GM15510 (cell line): ENCODE results near the gene BACE1.

ENCODE experiments used
- POLR2A ChIP-seq: IDR thresholded peaks from 3 replicates; pipeline ENCODE4 v1.6.1; 2011; ENCODE audit warnings: borderline replicate concordance; ENCODE audit not compliant: insufficient read length; ENCODE audit errors: extremely low read depth

The BACE1 gene

DNA sequence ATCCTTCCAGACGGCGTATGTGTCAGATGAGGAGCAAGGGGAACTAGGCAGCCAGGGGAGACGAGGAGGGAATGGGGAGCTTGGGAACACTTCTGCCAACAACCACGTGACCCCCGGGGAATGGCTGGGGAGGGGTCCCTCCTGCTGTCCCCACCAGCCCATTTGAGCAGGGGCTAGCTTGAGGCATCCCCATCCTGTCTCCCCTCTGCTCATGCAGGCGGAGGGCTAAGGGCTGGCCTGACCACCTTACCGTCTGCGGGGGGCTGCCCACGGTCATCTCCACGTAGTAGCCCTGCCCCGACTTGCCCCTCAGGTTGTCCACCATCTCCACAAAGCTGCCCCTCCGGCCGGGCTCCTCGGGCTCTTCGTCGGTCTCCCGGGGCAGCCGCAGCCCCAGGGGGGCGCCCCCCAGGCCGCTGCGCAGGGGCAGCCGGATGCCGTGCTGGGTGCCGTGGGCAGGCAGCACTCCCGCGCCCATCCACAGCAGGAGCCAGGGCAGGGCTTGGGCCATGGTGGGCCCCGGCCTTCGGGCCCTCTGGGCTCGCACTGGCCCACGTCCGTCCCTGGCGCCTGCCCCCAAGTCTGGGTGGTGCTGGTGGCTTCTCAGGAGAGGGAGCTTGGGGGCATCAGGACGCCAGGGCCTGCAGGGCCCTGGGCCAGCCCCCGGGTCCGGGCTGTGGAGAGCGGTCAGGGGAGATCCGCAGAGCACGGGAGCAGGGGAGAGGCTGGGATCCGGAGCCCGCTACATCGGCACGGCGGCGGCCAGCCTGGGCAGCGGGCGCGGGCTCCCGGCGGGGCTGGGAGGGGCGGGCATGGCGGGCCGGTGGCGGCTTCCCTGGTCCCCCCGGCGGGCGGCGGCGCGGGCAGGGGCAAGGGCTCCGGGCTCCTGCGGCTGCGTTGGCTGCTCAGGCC lies 515 bp downstream of the BACE1 start:
- no peak for TF ChIP-seq POLR2A

DNA sequence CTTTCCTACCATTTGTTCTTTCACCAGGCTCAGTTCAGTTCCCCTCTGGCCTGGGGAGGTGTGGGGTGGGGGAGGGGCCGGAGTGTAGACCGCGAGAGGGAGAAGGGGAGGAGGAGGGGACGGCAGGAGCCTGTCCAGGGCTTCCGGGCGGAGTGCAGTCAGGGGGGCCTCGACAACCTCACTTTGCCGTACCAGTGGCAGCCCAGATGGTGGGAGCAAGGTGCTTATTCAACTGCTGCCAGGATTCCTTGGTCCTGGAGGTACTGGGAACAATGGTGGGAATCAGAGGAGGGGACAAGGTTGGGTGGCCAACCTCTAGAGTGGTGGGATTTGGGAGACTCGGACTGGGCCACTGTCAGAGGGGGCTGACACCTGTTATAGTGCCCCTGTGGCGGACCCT lies 1.2 kb downstream of the BACE1 start:
- TF ChIP-seq POLR2A, result no peak

DNA sequence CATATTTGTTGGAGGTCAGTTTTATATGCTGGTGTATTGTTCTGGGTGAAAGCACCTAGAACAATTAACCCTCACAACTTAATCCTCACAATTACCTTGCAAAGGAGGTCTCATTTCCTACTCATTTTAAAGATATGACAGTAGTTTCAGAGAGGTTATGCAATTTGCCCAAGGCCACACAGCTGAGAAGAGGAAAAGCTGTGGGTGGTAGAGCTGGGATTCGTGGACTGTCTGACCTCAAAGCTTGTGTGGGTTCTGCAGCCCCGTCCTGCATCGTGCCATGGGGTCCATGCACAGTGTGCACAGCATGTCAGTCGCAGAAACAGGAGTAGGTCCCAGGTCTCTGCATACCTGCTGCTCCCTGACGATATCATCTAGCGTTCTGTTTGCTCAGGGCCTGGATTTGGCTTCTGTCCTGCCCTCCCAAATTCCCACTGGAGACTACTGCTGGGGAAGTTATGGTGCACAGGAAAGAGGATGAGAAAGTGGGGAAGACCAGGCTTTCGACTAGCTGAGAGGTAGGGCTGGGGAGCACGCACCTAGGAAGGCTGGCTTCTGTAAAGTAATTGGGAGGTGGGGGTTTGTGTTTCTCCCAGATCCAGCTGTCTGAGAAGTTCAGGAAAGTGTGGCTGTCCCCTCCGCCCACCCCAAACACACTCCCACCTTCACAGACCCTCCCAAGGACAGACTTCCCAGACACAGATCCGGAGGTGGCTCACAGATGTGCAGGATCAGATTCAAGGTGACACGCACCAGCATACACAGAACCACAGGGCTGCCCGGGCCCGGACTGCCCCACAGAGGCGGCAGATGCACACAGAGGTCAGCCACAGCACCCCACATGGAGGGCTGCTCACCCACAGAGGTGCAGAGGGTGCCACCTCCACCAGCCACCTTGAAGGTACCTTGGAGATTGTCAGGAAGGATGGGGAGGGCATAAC lies 2.0 kb downstream of the BACE1 start:
- no peak for TF ChIP-seq POLR2A

DNA sequence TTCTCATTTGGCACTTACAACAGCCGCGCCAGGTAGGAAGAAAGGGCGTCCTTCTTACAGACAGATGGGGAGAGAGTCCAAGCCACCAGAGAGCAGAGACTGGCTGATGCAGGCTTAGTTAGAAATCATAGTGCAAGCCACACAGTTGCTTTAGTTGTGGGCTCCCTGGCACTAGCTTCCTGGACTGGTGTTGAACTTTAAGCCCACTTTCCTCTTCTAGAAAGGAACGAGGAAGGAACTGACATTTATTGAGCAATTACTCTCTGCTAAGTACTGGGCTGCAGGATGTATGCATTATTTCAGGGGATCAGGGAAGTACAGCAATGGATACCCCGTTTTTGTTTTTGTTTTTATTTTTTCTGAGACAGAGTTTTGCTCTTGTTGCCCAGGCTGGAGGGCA lies 3.0 kb downstream of the BACE1 start:
- no peak for TF ChIP-seq POLR2A

DNA sequence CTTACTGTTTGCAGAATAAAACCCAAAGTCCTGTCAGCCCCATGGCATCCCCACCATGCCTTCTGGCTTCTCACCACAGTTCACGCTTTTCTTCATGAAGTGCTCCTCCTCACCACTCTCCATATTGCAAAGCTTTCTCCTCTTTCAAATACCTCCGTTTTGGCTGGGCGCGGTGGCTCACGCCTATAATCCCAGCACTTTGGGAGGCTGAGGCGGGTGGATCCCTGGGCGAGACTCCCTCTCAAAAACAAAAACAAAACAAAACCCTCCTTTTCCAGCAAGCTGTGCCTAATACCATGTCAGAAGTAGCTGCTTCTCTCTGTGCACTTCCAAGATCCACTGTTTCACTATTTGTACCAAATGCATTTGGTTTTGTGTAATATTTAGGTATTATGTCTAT lies 6.7 kb downstream of the BACE1 start:
- no peak for TF ChIP-seq POLR2A

DNA sequence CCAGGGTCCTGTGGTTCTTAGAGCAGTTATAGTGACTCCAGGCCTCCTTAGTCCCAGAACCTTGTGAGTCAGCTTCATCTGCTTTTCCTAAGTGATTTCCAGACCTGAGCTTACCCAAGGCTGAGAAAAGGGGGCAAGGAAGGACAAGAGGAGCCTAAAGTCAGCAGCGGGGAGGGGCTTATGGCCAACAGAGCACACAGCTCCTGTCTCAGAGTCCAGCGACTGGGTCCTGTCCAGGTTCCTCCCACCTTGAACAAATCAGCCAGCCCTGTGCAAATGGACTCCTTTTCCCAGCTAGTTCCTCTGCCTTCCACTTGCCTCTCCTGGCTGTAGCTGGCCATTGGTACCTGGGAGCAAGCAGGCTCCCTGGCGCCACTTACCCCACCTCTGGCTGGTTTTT lies 10.9 kb downstream of the BACE1 start:
- no peak for TF ChIP-seq POLR2A

DNA sequence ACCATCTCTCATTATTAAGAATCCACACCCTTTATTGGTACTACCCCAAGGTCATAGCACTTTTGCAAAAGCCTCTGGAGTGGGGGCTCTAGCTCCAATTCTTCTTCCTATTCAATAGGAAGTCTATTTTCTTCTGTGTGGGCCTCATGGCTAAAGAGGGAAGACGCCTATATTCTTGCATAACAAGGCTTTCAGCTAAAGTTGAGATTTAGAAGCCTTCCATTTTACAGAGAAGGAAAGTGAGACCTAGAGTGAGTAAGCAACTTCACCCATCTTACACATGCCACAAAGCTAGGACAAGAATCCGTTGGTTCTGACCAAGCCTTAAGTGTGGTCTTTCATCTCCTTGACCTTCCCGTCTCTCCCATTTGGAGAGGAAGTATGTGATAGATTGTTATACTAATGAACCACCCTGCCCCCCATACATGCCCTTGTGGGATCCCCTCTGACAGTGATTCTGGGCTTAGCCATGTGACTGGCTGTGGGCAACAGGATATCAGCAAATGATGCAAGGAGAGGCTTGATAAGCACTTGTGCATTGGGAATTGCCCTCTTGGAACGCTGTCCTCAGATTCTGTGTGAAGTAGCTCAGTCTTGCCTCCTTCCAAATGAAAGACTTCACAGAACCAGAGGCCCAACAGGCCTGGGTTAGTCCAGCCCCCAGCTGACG lies 12.3 kb downstream of the BACE1 start:
- no peak for TF ChIP-seq POLR2A

DNA sequence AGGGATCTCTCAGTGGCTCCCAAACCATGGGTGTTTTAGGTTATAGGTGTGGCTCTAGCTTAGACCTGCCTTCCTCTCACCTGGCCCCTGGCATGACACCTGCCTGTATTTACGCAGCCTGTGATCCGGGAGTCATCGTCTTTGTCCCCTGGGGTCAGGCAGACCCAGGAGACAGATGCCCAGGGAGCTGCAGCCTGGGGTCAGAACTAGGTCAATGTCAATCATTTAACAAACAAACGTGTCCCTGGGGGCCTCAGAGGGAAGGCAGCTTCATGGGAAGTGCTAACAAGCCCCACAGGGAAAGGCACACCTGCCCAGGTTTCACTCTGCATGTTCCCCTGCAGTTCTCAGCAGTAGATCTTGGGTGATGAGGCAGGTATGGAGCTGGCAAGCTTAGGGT lies 13.0 kb downstream of the BACE1 start:
- TF ChIP-seq POLR2A, result no peak

DNA sequence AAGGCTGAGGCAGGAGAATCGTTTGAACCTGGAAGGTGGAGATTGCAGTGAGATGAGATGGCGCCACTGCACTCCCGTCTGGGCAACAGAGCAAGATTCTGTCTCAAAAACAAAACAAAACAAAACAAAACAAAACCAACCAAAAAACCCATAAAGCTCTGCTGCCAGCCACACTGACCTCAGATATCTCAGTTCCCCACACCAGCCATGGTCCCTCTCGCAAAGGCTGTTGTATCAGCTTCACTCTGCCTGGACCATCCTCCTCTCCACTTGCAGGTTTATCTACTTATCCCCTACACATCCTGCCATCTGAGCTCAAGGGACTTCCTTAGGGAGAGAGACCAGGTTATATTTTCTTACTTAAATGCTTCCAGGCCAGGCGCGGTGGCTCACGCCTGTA lies 13.8 kb downstream of the BACE1 start:
- no peak for TF ChIP-seq POLR2A

DNA sequence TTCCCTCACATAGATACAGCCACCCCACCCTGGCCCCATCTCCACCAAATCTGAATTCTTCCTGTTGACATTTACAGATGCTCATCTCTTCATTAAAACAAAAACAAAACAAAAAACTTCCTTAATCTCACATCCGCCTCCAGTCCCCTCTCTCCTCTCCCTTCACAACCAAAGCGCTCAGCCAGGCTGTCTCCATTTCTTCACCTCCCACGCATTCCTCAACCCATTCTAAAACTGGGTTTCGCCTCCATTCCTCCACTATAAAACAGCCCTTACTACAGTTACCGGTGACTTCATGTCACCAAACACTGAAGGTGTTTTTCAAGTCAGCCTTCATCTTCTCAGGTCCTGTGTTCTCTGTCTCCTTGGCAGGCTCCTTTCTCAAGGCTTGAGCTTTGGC lies 15.3 kb downstream of the BACE1 start:
- no peak for TF ChIP-seq POLR2A

DNA sequence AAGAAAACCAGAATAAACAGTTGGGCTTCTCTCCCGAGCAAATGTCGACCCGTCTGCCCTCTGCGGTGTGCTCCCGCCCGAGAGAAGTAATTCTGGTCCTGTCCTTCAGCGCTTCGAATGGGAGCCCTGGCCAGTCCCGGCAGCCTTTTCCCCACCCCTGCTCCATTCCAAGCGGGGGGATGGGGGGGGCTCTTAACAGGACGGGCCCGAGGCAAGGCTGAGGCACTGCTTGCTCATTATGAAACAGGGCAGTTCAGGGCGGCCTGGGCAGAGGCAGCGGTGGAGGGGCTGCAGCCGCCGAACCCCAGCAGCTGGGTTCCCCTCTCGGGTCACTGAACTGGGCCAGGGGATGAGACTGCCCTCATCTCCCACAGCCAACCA lies 15.8 kb downstream of the BACE1 start:
- TF ChIP-seq POLR2A, result no peak

DNA sequence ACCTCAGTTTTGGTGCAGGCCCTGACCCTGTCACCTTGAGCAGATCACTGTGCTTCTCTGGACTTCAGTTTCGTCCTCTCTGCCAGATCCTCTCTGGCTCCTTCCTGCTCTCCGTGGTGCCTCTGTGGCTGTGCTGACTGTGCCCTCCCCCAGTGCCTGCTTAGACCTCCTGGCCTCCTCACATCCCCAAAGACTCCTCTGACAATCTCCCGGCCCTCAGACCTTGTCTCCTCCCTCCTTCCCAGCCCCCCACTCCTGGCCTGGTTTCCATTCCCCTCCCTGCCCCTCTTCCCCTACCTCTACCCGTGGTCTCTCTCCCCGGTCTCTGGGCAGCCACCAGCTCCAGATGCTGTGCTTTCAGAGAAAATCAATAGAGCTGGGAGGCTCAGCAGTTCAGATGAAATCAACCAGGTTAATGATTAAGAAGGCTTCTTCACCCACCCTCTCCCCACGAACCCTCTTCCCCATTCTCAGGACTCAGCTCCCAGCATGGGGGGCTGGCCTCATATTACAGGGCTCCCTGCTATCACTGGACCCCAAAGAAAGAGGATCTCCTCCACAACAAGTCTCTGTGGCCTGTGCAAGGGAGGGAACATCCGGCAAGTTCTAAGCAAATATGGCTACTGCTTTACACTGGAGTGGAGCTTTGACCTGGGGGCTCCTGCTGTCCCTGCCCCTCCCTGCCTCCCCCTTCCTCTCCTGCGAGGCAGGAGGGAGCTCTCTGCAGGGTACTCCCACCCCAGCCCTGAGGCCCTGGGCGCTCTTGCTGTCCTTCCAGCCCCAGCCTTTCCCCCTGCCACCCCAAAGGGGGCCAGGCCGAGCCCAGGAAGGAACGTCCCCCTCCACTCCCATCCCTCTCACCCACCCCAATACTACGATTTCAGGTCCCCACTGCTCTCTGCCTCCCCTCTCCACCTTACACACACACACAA lies 16.4 kb downstream of the BACE1 start:
- TF ChIP-seq POLR2A, result no peak

DNA sequence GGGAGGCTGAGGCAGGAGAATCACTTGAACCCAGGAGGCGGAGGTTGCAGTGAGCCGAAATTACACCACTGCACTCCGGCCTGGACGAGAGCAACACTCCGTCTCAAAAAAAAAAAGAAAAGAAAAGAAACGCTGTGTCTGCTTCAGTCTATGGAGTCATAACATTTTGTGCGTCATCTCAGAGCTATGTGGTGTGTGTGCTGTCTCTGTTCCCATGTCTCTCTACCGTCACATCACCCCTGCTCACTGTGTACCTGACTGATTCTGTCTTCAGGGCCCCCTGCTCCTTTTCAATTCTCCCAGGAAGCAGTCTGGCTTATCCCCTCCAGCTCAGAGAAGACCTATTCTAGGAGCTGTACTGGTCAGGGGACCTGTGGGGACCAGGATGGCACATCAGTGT lies 17.9 kb downstream of the BACE1 start:
- TF ChIP-seq POLR2A, result no peak

DNA sequence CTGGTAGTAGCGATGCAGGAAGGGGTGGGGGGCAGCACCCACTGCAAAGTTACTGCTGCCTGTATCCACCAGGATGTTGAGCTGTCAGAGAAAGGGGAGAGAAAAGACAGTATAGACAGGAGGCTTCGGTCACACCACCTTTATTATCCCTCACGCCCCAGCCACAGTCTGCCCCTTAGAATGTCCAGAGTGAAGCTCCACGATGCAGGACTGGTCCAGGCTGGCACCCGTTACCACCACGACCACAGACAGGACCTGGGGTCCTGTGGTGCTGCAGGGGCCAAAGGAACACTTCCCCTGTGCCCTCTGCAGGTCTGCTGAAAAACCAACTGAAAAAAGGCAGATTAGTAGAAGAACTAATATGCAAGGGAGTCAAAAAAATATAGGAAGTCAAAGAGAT lies 19.2 kb downstream of the BACE1 start:
- TF ChIP-seq POLR2A, result no peak
